Femur (tissue), 1 donor: Measurements from ENCODE around the gene SMIM14.
"Not testable (repeated sequence)": the region's sequence is repeated elsewhere in the genome, so short reads cannot be mapped to it uniquely, and the experiment has no call there.

Experiments
- DNase-seq: peaks from one replicate; pipeline ENCODE4 v3.0.0-alpha.2; 2017

Gene SMIM14

GRCh38 chr4:39642885-39643552 lies 4.4 kb upstream of the SMIM14 start:
- DNase-seq, result no peak

GRCh38 chr4:39641451-39641850 lies 2.8 kb upstream of the SMIM14 start:
- no peak for DNase-seq

- peak; percentile 68 for DNase-seq
Measured at GRCh38 chr4:39637586-39638353, 895 bp downstream of the SMIM14 start.

GRCh38 chr4:39637221-39637585 lies 1.5 kb downstream of the SMIM14 start:
- DNase-seq, result no peak

- DNase-seq, result no peak
Measured at GRCh38 chr4:39636531-39637184, 2.0 kb downstream of the SMIM14 start.

GRCh38 chr4:39635023-39635422 lies 3.6 kb downstream of the SMIM14 start:
- no peak for DNase-seq

GRCh38 chr4:39631700-39632079 lies 7.0 kb downstream of the SMIM14 start:
- DNase-seq, result no peak

- no peak for DNase-seq
Measured at GRCh38 chr4:39627413-39627812, 11.3 kb downstream of the SMIM14 start.

- no peak for DNase-seq
Measured at GRCh38 chr4:39626913-39627312, 11.8 kb downstream of the SMIM14 start.

GRCh38 chr4:39626261-39626660 lies 12.4 kb downstream of the SMIM14 start:
- no peak for DNase-seq

- no peak for DNase-seq
Measured at GRCh38 chr4:39621582-39621981, 17.1 kb downstream of the SMIM14 start.

GRCh38 chr4:39620551-39621313 lies 17.9 kb downstream of the SMIM14 start:
- DNase-seq, result no peak

GRCh38 chr4:39617534-39617933 lies 21.1 kb downstream of the SMIM14 start:
- no peak for DNase-seq

- DNase-seq, result no peak
Measured at GRCh38 chr4:39616651-39617050, 22.0 kb downstream of the SMIM14 start.

- not testable (repeated sequence) for DNase-seq
Measured at GRCh38 chr4:39616112-39616511, 22.6 kb downstream of the SMIM14 start.

GRCh38 chr4:39614487-39615162 lies 24.0 kb downstream of the SMIM14 start:
- no peak for DNase-seq

GRCh38 chr4:39613093-39613656 lies 25.5 kb downstream of the SMIM14 start:
- no peak for DNase-seq

GRCh38 chr4:39609454-39609931 lies 29.2 kb downstream of the SMIM14 start:
- DNase-seq, result no peak

- no peak for DNase-seq
Measured at GRCh38 chr4:39608451-39608850, 30.2 kb downstream of the SMIM14 start.

GRCh38 chr4:39606747-39607146 lies 31.9 kb downstream of the SMIM14 start:
- no peak for DNase-seq

GRCh38 chr4:39597695-39598381 lies 40.8 kb downstream of the SMIM14 start:
- no peak for DNase-seq

GRCh38 chr4:39596971-39597370 lies 41.7 kb downstream of the SMIM14 start:
- no peak for DNase-seq
